GM18505 (cell line): ENCODE measurements around the gene MYO1H.

Experiments
- ATAC-seq: cut with Tn5 transposase; IDR thresholded peaks from one replicate; pipeline ENCODE4 v1.9.1; 2021; ENCODE audit not compliant: unreplicated experiment
- POLR2A ChIP-seq: IDR thresholded peaks from 4 replicates; pipeline ENCODE4 v1.6.1; 2011; ENCODE audit warnings: borderline replicate concordance; ENCODE audit not compliant: insufficient read depth, insufficient read length; ENCODE audit errors: extremely low read depth

The MYO1H gene

GRCh38 chr12:109489016-109489954 is 141.6 kb downstream of the MYO1H start:
- no peak for ATAC-seq

GRCh38 chr12:109489955-109490565 is 142.4 kb downstream of the MYO1H start:
- ATAC-seq, result no peak
- TF ChIP-seq POLR2A, result no peak

More at GRCh38 chr12:109489016-109489954, 141.6 kb downstream of the MYO1H start:
- no peak for TF ChIP-seq POLR2A

GRCh38 chr12:109491671-109492070 is 144.0 kb downstream of the MYO1H start:
- TF ChIP-seq POLR2A, result no peak
- ATAC-seq, result no peak

- TF ChIP-seq POLR2A, result no peak
- ATAC-seq, result no peak
Observed at GRCh38 chr12:109492371-109492770, 144.7 kb downstream of the MYO1H start.

- no peak for ATAC-seq
- no peak for TF ChIP-seq POLR2A
Observed at GRCh38 chr12:109493090-109493489, 145.4 kb downstream of the MYO1H start.

GRCh38 chr12:109493938-109494337 is 146.2 kb downstream of the MYO1H start:
- ATAC-seq, result no peak
- TF ChIP-seq POLR2A, result no peak

- ATAC-seq, result no peak
- no peak for TF ChIP-seq POLR2A
Observed at GRCh38 chr12:109494348-109494881, 146.7 kb downstream of the MYO1H start.

- no peak for TF ChIP-seq POLR2A
Observed at GRCh38 chr12:109495012-109495411, 147.3 kb downstream of the MYO1H start.

GRCh38 chr12:109496306-109496705 is 148.6 kb downstream of the MYO1H start:
- TF ChIP-seq POLR2A, result no peak
- no peak for ATAC-seq

More at GRCh38 chr12:109495012-109495411, 147.3 kb downstream of the MYO1H start:
- no peak for ATAC-seq

- ATAC-seq, result no peak
- no peak for TF ChIP-seq POLR2A
Observed at GRCh38 chr12:109497675-109498074, 150.0 kb downstream of the MYO1H start.
